Fibroblast of villous mesenchyme (primary cell): ENCODE results near the gene MAPK1IP1L. TPM values are rescaled to one million over a fixed set of nuclear protein-coding genes. Genes with fewer than 3 reads are reported as not detected.
A peak's percentile ranks its signal among the peaks of the same experiment; 100 is the strongest.

Source experiments
- DNase-seq: peaks from one replicate; pipeline ENCODE4 v3.0.0-alpha.2; 2010; ENCODE audit warnings: low read depth
- H3K4me3 ChIP-seq: 2 replicates; pipeline ENCODE4 v1.5.1; 2011; ENCODE audit warnings: low read depth, mild to moderate bottlenecking, low read length
- total RNA-seq: library from RNA; depleted of rRNA; stranded (reverse); fragments of >200 nt; gene quantifications from 2 replicates; pipeline ENCODE4 v1.2.3, GENCODE V29; 2012
- TF ChIP-seq, protein P1 (sequence below): IDR thresholded peaks from 2 replicates; pipeline ENCODE4 v1.5.1; 2012; ENCODE audit warnings: low read depth, mild to moderate bottlenecking, low read length; ENCODE audit not compliant: insufficient read depth

MAPK1IP1L gene
- total RNA-seq, 1 donor = 49.2 TPM

DNA sequence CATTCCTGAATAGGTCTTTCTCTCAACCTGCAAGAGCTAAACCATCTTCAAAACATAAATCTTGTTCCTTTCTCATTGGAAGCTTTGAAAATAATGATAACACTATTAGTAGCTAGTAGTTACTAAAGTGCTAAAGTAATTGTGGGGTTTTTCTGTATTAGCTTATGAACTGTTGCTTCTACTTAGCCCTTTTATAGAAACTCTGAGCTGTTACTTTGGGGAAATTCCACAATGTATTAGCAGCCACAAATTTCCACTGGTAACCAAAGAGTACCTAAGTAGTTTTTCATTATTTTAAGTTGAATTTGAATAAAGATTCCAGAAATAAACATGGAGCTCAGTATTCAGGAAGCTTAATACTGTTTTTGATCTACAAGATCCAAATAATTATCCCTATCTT lies 6.4 kb upstream of the MAPK1IP1L start:
- no peak for DNase-seq
- TF ChIP-seq, protein P1, sequence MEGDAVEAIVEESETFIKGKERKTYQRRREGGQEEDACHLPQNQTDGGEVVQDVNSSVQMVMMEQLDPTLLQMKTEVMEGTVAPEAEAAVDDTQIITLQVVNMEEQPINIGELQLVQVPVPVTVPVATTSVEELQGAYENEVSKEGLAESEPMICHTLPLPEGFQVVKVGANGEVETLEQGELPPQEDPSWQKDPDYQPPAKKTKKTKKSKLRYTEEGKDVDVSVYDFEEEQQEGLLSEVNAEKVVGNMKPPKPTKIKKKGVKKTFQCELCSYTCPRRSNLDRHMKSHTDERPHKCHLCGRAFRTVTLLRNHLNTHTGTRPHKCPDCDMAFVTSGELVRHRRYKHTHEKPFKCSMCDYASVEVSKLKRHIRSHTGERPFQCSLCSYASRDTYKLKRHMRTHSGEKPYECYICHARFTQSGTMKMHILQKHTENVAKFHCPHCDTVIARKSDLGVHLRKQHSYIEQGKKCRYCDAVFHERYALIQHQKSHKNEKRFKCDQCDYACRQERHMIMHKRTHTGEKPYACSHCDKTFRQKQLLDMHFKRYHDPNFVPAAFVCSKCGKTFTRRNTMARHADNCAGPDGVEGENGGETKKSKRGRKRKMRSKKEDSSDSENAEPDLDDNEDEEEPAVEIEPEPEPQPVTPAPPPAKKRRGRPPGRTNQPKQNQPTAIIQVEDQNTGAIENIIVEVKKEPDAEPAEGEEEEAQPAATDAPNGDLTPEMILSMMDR = no peak

DNA sequence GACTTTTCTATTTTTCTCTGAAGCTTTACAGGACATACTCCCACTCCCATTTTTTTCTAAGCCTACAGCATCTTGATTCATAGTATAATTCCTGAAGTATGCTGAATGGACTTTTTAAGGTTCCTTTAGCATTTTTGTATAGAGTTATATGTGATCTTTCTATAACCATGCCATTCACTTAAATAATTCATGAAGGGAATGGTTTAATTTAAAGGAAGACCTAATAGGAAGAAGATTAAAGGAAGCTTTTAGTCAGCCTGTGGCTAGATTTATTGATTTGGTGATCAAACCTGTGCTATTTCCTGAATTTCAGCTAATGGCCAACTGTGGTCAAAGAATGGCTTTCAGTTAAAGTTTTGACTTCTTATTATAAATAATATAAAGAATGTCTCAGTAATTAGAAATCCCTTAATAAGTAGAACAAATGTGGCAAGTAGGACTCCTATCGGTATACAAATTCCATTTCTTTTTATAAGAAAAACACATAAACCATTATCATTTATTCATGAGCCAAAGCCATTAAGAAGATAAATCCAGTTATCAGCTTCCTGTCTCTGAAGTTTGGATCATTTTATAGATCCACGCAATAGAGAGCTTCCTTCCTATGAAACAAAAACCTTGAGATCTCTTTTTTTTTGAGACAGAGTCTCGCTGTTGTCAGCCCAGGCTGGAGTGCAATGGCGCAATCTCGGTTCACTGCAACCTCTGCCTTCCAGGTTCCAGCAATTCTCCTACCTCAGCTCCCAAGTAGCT lies 4.0 kb upstream of the MAPK1IP1L start:
- TF ChIP-seq, protein P1 = no peak
- no peak overlapping the region for H3K4me3 ChIP-seq
- DNase-seq = no peak

More for the DNA sequence above, 6.4 kb upstream of the MAPK1IP1L start:
- no peak overlapping the region for H3K4me3 ChIP-seq

DNA sequence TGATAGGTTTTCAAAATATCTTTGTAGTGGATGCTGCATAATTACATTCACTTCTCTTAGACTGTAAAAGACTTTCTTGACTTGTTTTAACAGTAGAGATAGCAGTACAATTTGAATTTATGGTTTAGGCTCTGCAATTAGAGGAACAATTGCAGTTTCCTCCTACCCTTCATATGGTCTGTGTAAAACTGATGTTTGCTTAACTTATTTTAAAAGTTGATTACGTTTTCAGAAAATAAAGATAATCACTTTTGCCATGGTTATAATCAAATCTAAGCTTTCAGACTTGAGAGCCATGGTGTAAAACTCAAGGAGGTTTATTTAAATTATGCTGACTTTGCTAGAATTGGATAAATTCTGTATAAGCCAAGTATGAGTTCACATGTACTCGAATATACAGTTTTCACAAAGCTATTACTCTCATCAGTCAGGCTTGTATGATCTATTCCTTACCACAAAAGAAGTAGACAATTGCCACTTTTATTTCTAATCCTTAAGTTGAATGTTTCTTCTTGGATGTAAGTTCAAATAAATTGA lies 2.5 kb upstream of the MAPK1IP1L start:
- H3K4me3 ChIP-seq = no peak overlapping the region
- TF ChIP-seq, protein P1 = no peak
- DNase-seq = no peak

DNA sequence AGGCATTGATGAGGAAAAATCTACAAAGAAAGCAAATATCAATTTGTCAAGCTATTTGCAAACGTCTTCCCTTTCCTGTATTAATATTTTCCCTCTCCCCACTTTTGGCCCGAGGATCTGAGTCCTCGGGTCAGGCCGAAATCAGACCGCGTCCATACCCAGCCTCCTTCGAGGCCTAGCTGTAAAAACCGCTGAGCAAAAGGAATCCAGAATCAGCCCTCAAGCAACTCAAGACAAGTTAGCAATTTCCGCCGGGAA lies 353 bp upstream of the MAPK1IP1L start:
- TF ChIP-seq, protein P1 = no peak
- peak overlapping the region; percentile 60 for H3K4me3 ChIP-seq
- DNase-seq = no peak

DNA sequence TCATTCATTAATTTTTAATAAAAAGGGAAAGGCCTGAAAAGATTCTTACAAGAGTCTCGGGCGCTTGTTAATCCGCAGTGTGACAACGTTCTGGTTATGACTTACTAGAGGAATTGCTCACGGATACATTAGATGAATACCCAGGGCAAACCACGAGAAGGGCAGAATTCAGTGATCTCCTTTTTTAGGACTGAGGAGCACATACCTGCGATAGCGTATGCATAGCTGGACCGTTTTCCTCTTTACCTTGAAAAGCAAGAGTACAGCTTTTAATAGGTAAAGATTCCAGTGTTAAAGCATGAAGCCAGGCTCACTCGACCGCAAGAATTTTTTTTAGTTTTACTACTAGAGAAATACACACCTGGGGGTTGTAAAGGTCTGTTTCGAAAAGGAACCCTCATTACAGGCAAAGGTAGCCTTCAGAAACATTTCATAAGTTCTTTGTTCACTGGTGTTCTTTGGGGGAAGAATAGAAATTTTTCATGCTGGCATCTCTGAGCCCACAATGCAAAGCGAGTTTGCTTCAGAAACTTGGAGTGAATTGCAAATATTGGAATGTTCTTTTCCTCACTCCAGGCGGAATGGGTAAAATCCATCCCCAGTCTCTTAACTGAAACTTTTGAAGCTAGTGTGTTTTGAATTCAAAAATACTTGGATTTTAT lies 953 bp downstream of the MAPK1IP1L start:
- DNase-seq = peak; percentile 20
- H3K4me3 ChIP-seq = peak overlapping the region; percentile 100
- TF ChIP-seq, protein P1 = no peak

DNA sequence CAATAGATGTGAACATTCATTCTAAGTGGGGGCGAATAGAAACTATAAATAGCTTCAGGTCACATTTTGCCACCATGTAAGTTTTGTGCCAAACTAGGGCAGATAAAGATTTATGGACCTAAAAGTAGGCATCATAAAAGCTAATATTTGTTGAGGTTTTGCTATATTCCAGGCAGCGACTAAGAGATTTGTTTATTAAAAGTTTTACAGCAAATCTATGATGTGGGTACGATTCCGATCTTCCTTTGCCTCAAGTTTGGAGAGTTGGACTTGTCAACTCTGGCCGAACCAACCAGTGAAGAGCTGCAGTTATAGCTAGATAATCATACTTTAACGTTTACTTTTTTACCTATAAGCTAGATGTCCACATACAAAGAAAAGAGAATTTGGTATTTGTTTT lies 1.6 kb downstream of the MAPK1IP1L start:
- H3K4me3 ChIP-seq = peak overlapping the region; percentile 100
- no peak for DNase-seq
- TF ChIP-seq, protein P1 = no peak
